Breast epithelium (tissue), 4 donors: ENCODE measurements around the gene EPHB2. TPM values are rescaled to one million over a fixed set of nuclear protein-coding genes. Genes with fewer than 3 reads are reported as not detected.

ENCODE experiments used
- DNase-seq, 2 donors: peaks; one replicate each; pipeline ENCODE4 v3.0.0-alpha.2; 2019; ENCODE audit warnings: low spot score in 2 of 2
- H3K27ac ChIP-seq, 2 donors: fragments of 200-600 bp; sonication (generic) in 1 of 2; one replicate each; pipeline ENCODE4 v1.5.1; 2016 to 2019; ENCODE audit warnings: mild to moderate bottlenecking in 1 of 2
- H3K27me3 ChIP-seq, 2 donors: fragments of 200-600 bp; sonication (generic) in 1 of 2; one replicate each; pipeline versions ENCODE4 v1.5.1 to v1.6.0; 2017 to 2019; ENCODE audit warnings: control low read depth in 1 of 2, mild to moderate bottlenecking in 1 of 2
- H3K36me3 ChIP-seq: fragments of 200-600 bp; one replicate; pipeline ENCODE4 v1.5.1; 2019
- H3K4me1 ChIP-seq, 2 donors: fragments of 200-600 bp; sonication (generic); one replicate each; pipeline ENCODE4 v1.5.1; 2016 to 2019; ENCODE audit warnings: control low read depth in 1 of 2
- H3K4me3 ChIP-seq, 3 donors: fragments of 200-600 bp; sonication (generic); 1 replicate in 2 of 3; 2 replicates in 1 of 3; pipeline ENCODE4 v1.5.1; 2016 to 2019; ENCODE audit warnings: mild to moderate bottlenecking in 3 of 3, moderate library complexity in 2 of 3
- H3K9me3 ChIP-seq, 2 donors: fragments of 200-600 bp; sonication (generic) in 1 of 2; one replicate each; pipeline ENCODE4 v1.5.1; 2016 to 2019; ENCODE audit warnings: control low read depth in 1 of 2
- CTCF ChIP-seq, 3 donors: fragments of 450-650 bp; IDR thresholded peaks; one replicate each; pipeline ENCODE4 v1.5.1; 2016 to 2017; ENCODE audit warnings: antibody characterized with exemption in 3 of 3, mild to moderate bottlenecking in 3 of 3, moderate library complexity in 3 of 3
- POLR2A ChIP-seq: fragments of 450-650 bp; IDR thresholded peaks from one replicate; pipeline ENCODE4 v1.6.1; 2016; ENCODE audit warnings: antibody characterized with exemption, mild to moderate bottlenecking, moderate library complexity
- POLR2AphosphoS5 ChIP-seq, 3 donors: sonication (generic); formaldehyde crosslinking; IDR thresholded peaks; one replicate each; pipeline ENCODE4 v1.6.1; 2017; ENCODE audit warnings: antibody characterized with exemption in 3 of 3
- intact Hi-C: fragments of 100-400 bp; cut with DNase I; formaldehyde crosslinking; loops from one replicate; pipeline ENCODE4 v1.15.1; 2023; ENCODE audit warnings: low total_unique reads
- total RNA-seq, 3 donors: library from RNA; depleted of rRNA; stranded (reverse); fragments of >200 nt; gene quantifications; one replicate each; pipeline ENCODE4 v1.1.0, GENCODE V29; 2016

Gene EPHB2
- total RNA-seq, 3 donors from 2014 or later, result 1.3 to 4.6 (median 1.5) TPM

GRCh38 chr1:22815421-22816066 is 104.9 kb downstream of the EPHB2 start:
- intact Hi-C loops, result no loop called here
- H3K9me3 ChIP-seq, result no peaks in the 10 kb centered on the region
- no peaks in the 10 kb centered on the region for H3K36me3 ChIP-seq
- H3K4me3 ChIP-seq, result no peak overlapping the region
- peak overlapping the region in 1 of 2 donors; percentile 12 for H3K27ac ChIP-seq
- no peaks in the 10 kb centered on the region for H3K27me3 ChIP-seq
- DNase-seq, result no peak
- TF ChIP-seq POLR2AphosphoS5 (IDR thresholded peaks at IDR 0.05) (no peak), CTCF (IDR thresholded peaks at IDR 0.05) (no peak), POLR2A (no peak)
- H3K4me1 ChIP-seq, result peaks cover 0 to 3% of the 10 kb centered on the region in 2 donors

- Histone ChIP-seq H3K27ac (peak overlapping the region in 1 of 2 donors; percentile 12), H3K4me1 (peaks cover 0 to 3% of the 10 kb centered on the region in 2 donors), H3K9me3 (no peaks in the 10 kb centered on the region), H3K36me3 (no peaks in the 10 kb centered on the region), H3K4me3 (no peak overlapping the region), H3K27me3 (no peaks in the 10 kb centered on the region)
- intact Hi-C loops, result no loop called here
- no peak for TF ChIP-seq POLR2A
- TF ChIP-seq CTCF (IDR thresholded peaks at IDR 0.05), result no peak
- TF ChIP-seq POLR2AphosphoS5 (IDR thresholded peaks at IDR 0.05), result no peak
- no peak for DNase-seq
Observed at GRCh38 chr1:22816067-22816775, 105.6 kb downstream of the EPHB2 start.

GRCh38 chr1:22816803-22817202 is 106.2 kb downstream of the EPHB2 start:
- DNase-seq, result no peak
- Histone ChIP-seq H3K4me3 (no peak overlapping the region), H3K36me3 (no peaks in the 10 kb centered on the region), H3K27ac (no peak overlapping the region), H3K27me3 (no peaks in the 10 kb centered on the region), H3K4me1 (peaks cover 0 to 3% of the 10 kb centered on the region in 2 donors), H3K9me3 (no peaks in the 10 kb centered on the region)
- intact Hi-C loops, result no loop called here
- TF ChIP-seq POLR2A, result no peak
- TF ChIP-seq CTCF (IDR thresholded peaks at IDR 0.05), result no peak
- no peak for TF ChIP-seq POLR2AphosphoS5 (IDR thresholded peaks at IDR 0.05)

GRCh38 chr1:22817462-22817861 is 106.8 kb downstream of the EPHB2 start:
- H3K4me1 ChIP-seq, result peaks cover 0 to 3% of the 10 kb centered on the region in 2 donors
- H3K27me3 ChIP-seq, result no peaks in the 10 kb centered on the region
- no peaks in the 10 kb centered on the region for H3K9me3 ChIP-seq
- TF ChIP-seq POLR2AphosphoS5 (IDR thresholded peaks at IDR 0.05), result no peak
- no peak for TF ChIP-seq POLR2A
- no peak for TF ChIP-seq CTCF (IDR thresholded peaks at IDR 0.05)
- H3K27ac ChIP-seq, result no peak overlapping the region
- no peak overlapping the region for H3K4me3 ChIP-seq
- intact Hi-C loops, result no loop called here
- DNase-seq, result no peak
- H3K36me3 ChIP-seq, result no peaks in the 10 kb centered on the region

- H3K4me3 ChIP-seq, result no peak overlapping the region
- H3K9me3 ChIP-seq, result no peaks in the 10 kb centered on the region
- H3K4me1 ChIP-seq, result peaks cover 0 to 3% of the 10 kb centered on the region in 2 donors
- H3K27ac ChIP-seq, result no peak overlapping the region
- intact Hi-C loops, result no loop called here
- H3K27me3 ChIP-seq, result no peaks in the 10 kb centered on the region
- H3K36me3 ChIP-seq, result no peaks in the 10 kb centered on the region
- no peak for TF ChIP-seq POLR2A
- TF ChIP-seq CTCF (IDR thresholded peaks at IDR 0.05), result no peak
- TF ChIP-seq POLR2AphosphoS5 (IDR thresholded peaks at IDR 0.05), result no peak
- no peak for DNase-seq
Observed at GRCh38 chr1:22818061-22818770, 107.6 kb downstream of the EPHB2 start.
